ENCODE data around the gene CAMK1D. TPM values are rescaled to one million over a fixed set of nuclear protein-coding genes. Genes with fewer than 3 reads are reported as not detected.

Gene CAMK1D
- total RNA-seq, 1 donor from 2014 or later: 6.5 TPM

- no peaks in the 10 kb centered on the region for H3K36me3 Mint-ChIP-seq (ENCODE audit: low read depth)
- no peak overlapping the region for H3K27ac Mint-ChIP-seq (ENCODE audit: unreplicated experiment)
- H3K4me3 Mint-ChIP-seq: no peak overlapping the region
- no peaks in the 10 kb centered on the region for H3K9me3 Mint-ChIP-seq
- TF ChIP-seq, protein P1, sequence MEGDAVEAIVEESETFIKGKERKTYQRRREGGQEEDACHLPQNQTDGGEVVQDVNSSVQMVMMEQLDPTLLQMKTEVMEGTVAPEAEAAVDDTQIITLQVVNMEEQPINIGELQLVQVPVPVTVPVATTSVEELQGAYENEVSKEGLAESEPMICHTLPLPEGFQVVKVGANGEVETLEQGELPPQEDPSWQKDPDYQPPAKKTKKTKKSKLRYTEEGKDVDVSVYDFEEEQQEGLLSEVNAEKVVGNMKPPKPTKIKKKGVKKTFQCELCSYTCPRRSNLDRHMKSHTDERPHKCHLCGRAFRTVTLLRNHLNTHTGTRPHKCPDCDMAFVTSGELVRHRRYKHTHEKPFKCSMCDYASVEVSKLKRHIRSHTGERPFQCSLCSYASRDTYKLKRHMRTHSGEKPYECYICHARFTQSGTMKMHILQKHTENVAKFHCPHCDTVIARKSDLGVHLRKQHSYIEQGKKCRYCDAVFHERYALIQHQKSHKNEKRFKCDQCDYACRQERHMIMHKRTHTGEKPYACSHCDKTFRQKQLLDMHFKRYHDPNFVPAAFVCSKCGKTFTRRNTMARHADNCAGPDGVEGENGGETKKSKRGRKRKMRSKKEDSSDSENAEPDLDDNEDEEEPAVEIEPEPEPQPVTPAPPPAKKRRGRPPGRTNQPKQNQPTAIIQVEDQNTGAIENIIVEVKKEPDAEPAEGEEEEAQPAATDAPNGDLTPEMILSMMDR (conservative IDR thresholded peaks at IDR 0.05): peak; percentile 68
- peak; percentile 37 for DNase-seq (ENCODE audit: low read depth, low spot score)
- peaks cover 19% of the 10 kb centered on the region for H3K4me1 Mint-ChIP-seq
- no peaks in the 10 kb centered on the region for H3K27me3 Mint-ChIP-seq (ENCODE audit: low read depth)
Measured at GRCh38 chr10:12707461-12708185, 358.3 kb downstream of the CAMK1D start.

GRCh38 chr10:12709000-12709401, 359.7 kb downstream of the CAMK1D start:
- no peaks in the 10 kb centered on the region for H3K36me3 Mint-ChIP-seq (ENCODE audit: low read depth)
- TF ChIP-seq, protein P1 (conservative IDR thresholded peaks at IDR 0.05): no peak
- H3K4me1 Mint-ChIP-seq: peaks cover 19% of the 10 kb centered on the region
- no peaks in the 10 kb centered on the region for H3K27me3 Mint-ChIP-seq (ENCODE audit: low read depth)
- no peaks in the 10 kb centered on the region for H3K9me3 Mint-ChIP-seq
- no peak overlapping the region for H3K4me3 Mint-ChIP-seq
- no peak for DNase-seq (ENCODE audit: low read depth, low spot score)
- no peak overlapping the region for H3K27ac Mint-ChIP-seq (ENCODE audit: unreplicated experiment)

GRCh38 chr10:12709521-12709963, 360.2 kb downstream of the CAMK1D start:
- H3K27ac Mint-ChIP-seq (ENCODE audit: unreplicated experiment): no peak overlapping the region
- peaks cover 19% of the 10 kb centered on the region for H3K4me1 Mint-ChIP-seq
- TF ChIP-seq, protein P1 (conservative IDR thresholded peaks at IDR 0.05): no peak
- H3K9me3 Mint-ChIP-seq: no peaks in the 10 kb centered on the region
- no peaks in the 10 kb centered on the region for H3K36me3 Mint-ChIP-seq (ENCODE audit: low read depth)
- no peaks in the 10 kb centered on the region for H3K27me3 Mint-ChIP-seq (ENCODE audit: low read depth)
- H3K4me3 Mint-ChIP-seq: no peak overlapping the region
- DNase-seq (ENCODE audit: low read depth, low spot score): no peak

DNA sequence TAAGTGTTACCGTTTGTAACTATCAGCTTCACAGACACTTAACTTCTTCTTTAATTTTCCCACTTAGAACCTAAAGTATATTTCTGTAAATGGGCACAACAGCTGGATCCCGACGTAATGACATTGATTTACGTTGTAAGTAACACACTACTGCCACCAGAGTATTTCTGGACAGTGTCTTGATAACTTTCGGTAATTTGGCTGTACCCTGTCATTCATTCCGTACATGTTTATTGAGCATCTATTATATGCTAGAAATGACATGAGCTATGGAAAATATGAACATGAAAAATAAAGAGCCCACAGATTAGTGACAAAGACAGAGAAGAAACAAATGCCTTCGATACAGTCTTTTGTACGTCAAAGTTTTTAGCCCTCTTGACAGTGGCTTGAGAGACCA, 360.8 kb downstream of the CAMK1D start:
- Mint-ChIP-seq H3K4me1 (peaks cover 19% of the 10 kb centered on the region), H3K4me3 (no peak overlapping the region), H3K27me3 (ENCODE audit: low read depth) (no peaks in the 10 kb centered on the region), H3K36me3 (ENCODE audit: low read depth) (no peaks in the 10 kb centered on the region), H3K9me3 (no peaks in the 10 kb centered on the region), H3K27ac (ENCODE audit: unreplicated experiment) (no peak overlapping the region)
- DNase-seq (ENCODE audit: low read depth, low spot score): no peak
- TF ChIP-seq, protein P1 (conservative IDR thresholded peaks at IDR 0.05): no peak

DNA sequence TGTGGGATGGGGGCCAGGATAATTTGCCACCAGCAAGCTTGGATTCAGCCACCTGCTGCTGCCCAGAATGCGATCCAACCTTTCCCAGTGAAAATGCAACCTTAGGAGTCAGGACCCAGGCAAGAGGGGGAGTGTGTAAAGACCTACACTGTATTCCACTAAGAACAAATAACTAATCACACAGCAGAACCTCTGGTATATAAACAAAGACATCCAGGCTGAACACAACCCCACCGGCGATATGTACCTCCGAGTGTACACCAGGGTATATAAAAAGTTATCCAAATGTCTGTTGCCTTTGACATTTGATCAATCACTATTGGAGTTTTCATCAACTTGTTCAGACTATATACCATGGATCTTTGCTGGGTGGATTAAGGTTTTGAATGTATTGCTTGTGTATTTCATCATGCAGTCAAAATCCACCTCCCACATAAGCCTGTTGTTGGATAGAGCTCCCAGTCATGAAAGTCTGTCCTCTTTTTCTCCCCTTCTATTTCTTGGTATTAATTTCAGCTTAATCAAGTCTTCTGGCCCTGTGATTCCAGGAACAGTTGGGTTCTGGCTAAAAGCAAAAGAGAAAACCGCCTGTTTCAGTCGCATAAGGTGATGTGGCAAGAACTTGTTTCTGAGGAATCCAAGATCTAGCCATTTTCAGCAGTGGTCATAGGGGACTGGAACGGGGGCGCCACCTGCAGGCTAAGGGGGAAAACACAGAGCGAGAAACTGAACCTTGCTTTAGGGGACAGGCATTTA, 361.4 kb downstream of the CAMK1D start:
- TF ChIP-seq, protein P1 (conservative IDR thresholded peaks at IDR 0.05): peak; percentile 93
- DNase-seq (ENCODE audit: low read depth, low spot score): peak; percentile 82
- no peaks in the 10 kb centered on the region for H3K36me3 Mint-ChIP-seq (ENCODE audit: low read depth)
- peaks cover 19% of the 10 kb centered on the region for H3K4me1 Mint-ChIP-seq
- H3K9me3 Mint-ChIP-seq: no peaks in the 10 kb centered on the region
- H3K4me3 Mint-ChIP-seq: no peak overlapping the region
- H3K27ac Mint-ChIP-seq (ENCODE audit: unreplicated experiment): no peak overlapping the region
- no peaks in the 10 kb centered on the region for H3K27me3 Mint-ChIP-seq (ENCODE audit: low read depth)

All from neural crest cell (in vitro differentiated cells).